Activated T-cell treated with anti-CD3 and anti-CD28 coated beads, Interleukin-2, amount 50 U/mL, for 4 hours (primary cell): ENCODE results near the gene UNC5CL. TPM values are rescaled to one million over a fixed set of nuclear protein-coding genes. Genes with fewer than 3 reads are reported as not detected.
"Not testable (repeated sequence)": the region's sequence is repeated elsewhere in the genome, so short reads cannot be mapped to it uniquely, and the experiment has no call there.

ENCODE experiments used
- ATAC-seq, 2 donors: fragments of 200-7000 bp; cut with Tn5 transposase; one replicate each; pipeline ENCODE4 v1.10.0; 2021
- DNase-seq: peaks from one replicate; pipeline ENCODE4 v3.0.0-alpha.2; 2020
- H3K27me3 Mint-ChIP-seq: one replicate; pipeline ENCODE4 v1.8.0; 2021; ENCODE audit warnings: low read depth, mixed read lengths
- H3K36me3 Mint-ChIP-seq: one replicate; pipeline ENCODE4 v1.8.0; 2022; ENCODE audit warnings: mixed read lengths; ENCODE audit not compliant: insufficient read depth
- H3K4me1 Mint-ChIP-seq: one replicate; pipeline ENCODE4 v1.8.0; 2021; ENCODE audit warnings: low read depth, mixed read lengths
- H3K4me3 Mint-ChIP-seq: one replicate; pipeline ENCODE4 v1.8.0; 2021; ENCODE audit warnings: mild to moderate bottlenecking, moderate library complexity, mixed read lengths
- H3K9me3 Mint-ChIP-seq: one replicate; pipeline ENCODE4 v1.8.0; 2021; ENCODE audit warnings: mixed read lengths
- total RNA-seq, 3 donors: library from RNA; stranded (reverse); gene quantifications; one replicate each; pipeline ENCODE4 v1.2.1, GENCODE V29; 2021

The UNC5CL gene
- total RNA-seq, 3 donors from 2014 or later, result 1.0 to 1.4 (median 1.4) TPM

DNA sequence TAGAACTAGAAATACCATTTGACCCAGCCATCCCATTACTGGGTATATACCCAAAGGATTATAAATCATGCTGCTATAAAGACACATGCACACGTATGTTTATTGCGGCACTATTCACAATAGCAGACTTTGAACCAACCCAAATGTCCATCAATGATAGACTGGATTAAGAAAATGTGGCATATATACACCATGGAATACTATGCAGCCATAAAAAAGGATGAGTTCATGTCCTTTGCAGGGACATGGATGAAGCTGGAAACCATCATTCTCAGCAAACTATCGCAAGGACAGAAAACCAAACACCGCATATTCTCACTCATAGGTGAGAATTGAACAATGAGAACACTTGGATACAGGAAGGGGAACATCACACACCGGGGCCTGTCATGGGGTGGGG is 23.2 kb downstream of the UNC5CL start:
- ATAC-seq, H3K36me3 Mint-ChIP-seq, DNase-seq, H3K4me1 Mint-ChIP-seq, H3K9me3 Mint-ChIP-seq, H3K27me3 Mint-ChIP-seq, H3K4me3 Mint-ChIP-seq: not testable (repeated sequence)

DNA sequence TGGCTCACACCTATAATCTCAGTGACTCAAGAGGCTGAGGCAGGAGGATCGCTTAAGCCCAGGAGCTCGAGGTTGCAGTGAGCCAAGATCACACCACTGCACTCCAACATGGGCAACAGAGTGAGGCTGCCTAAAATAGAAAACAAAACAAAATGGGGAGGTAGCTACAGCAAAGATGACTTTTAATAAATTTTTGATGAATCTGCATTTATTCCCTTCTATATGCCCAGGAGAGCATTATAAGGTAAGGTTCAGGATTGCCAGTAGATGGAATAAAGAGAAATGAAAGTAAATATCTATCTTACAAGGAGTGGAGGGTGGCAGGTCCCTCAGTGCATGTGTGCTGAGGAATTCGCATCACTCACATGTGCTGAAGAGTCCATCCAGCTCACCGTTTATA is 24.2 kb downstream of the UNC5CL start:
- Mint-ChIP-seq H3K36me3 (no peaks in the 10 kb centered on the region), H3K9me3 (no peaks in the 10 kb centered on the region), H3K4me3 (no peak overlapping the region), H3K4me1 (no peaks in the 10 kb centered on the region), H3K27me3 (peaks cover 5% of the 10 kb centered on the region)
- no peak for ATAC-seq
- DNase-seq, result no peak

GRCh38 chr6:41013466-41014153 is 25.4 kb downstream of the UNC5CL start:
- H3K9me3 Mint-ChIP-seq, result no peaks in the 10 kb centered on the region
- no peak overlapping the region for H3K4me3 Mint-ChIP-seq
- H3K36me3 Mint-ChIP-seq, result no peaks in the 10 kb centered on the region
- DNase-seq, result no peak
- no peaks in the 10 kb centered on the region for H3K4me1 Mint-ChIP-seq
- H3K27me3 Mint-ChIP-seq, result peaks cover 5% of the 10 kb centered on the region
- no peak for ATAC-seq

DNA sequence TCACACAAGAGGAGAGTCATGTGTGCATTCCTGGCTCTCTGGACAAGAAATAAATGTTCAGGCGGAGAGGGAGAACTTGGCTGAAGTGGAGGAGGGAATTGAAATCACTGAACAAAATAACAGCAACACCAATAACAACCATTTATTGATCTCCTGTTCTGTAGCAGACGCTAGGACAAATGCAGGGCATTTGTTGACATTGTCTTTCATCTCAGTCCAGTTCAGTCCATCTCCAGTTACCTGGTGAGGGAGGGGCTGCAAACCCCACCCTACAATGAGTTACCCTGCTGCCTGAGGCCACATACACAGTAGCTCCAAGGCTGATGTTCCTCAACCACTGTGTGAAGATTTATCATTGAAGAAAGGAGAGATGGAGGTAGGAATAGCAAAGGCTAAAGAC is 27.3 kb downstream of the UNC5CL start:
- ATAC-seq (no peak), DNase-seq (no peak)
- H3K27me3 Mint-ChIP-seq, result peaks cover 5% of the 10 kb centered on the region
- no peaks in the 10 kb centered on the region for H3K4me1 Mint-ChIP-seq
- H3K4me3 Mint-ChIP-seq, result no peak overlapping the region
- no peaks in the 10 kb centered on the region for H3K9me3 Mint-ChIP-seq
- no peaks in the 10 kb centered on the region for H3K36me3 Mint-ChIP-seq

DNA sequence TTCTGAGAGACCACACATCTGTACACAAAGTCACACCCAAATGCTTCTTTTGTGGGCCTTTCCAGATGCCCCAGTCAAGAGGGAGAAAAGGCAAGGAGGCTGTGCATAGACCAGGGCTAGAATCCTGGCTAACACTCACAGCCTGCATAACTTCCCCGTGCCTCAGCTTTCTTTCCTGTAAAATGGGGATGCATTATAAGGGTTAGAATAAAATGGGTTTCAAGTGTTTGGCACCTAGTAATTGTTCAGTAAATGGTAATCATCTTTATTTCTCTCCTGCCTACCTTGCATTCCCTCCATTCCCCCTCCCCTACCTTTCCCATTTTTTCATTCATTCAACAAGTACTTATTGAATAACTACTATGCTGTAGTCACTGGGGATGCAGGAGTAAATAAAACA is 29.4 kb downstream of the UNC5CL start:
- no peaks in the 10 kb centered on the region for H3K4me1 Mint-ChIP-seq
- DNase-seq (no peak), ATAC-seq (no peak)
- H3K36me3 Mint-ChIP-seq, result no peaks in the 10 kb centered on the region
- no peak overlapping the region for H3K4me3 Mint-ChIP-seq
- H3K9me3 Mint-ChIP-seq, result no peaks in the 10 kb centered on the region
- H3K27me3 Mint-ChIP-seq, result peaks cover 9% of the 10 kb centered on the region

GRCh38 chr6:41008011-41008410 is 31.0 kb downstream of the UNC5CL start:
- ATAC-seq (no peak), DNase-seq (no peak)
- Mint-ChIP-seq H3K4me1 (no peaks in the 10 kb centered on the region), H3K4me3 (no peak overlapping the region), H3K9me3 (no peaks in the 10 kb centered on the region), H3K36me3 (no peaks in the 10 kb centered on the region), H3K27me3 (peaks cover 20% of the 10 kb centered on the region)

DNA sequence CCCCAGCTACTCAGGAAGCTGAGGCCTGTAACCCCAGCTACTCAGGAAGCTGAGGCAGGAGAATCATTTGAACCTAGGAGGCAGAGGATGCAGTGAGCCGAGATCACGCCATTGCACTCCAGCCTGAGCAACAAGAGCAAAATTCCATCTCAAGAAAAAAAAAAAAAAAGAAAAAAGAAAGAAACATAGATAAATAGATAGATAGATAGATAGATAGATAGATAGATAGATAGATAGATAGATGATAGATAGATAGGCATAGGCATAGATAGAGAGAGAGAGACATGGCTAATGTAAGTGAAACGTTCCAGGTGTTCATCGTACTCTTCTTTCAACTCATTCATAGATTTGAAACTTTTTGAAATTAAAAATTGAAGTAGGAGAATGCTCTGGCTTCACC is 32.0 kb downstream of the UNC5CL start:
- not testable (repeated sequence) for H3K4me3 Mint-ChIP-seq, ATAC-seq, H3K36me3 Mint-ChIP-seq, DNase-seq, H3K4me1 Mint-ChIP-seq, H3K9me3 Mint-ChIP-seq
- peaks cover 21% of the 10 kb centered on the region for H3K27me3 Mint-ChIP-seq

DNA sequence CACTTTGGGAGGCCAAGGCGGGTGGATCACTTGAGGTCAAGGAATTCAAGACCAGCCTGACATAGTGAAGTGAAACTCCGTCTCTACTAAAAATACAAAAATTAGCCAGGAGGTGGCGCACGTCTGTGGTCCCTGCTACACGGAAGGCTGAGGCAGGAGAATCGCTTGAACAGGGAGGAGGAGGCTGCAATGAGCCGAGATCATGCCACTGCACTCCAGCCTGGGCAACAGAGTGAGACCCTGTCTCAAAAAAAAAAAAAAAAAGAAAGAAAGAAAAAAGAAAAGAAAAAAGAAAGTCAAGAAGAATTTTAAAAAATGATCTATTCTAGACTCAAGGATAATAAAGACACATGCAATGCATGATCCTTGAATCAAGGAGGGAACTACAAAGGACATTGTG is 32.8 kb downstream of the UNC5CL start:
- ATAC-seq (peak; percentile 54 to 77), DNase-seq (peak; percentile 48)
- not testable (repeated sequence) for H3K4me3 Mint-ChIP-seq, H3K4me1 Mint-ChIP-seq, H3K9me3 Mint-ChIP-seq, H3K36me3 Mint-ChIP-seq
- peaks cover 25% of the 10 kb centered on the region for H3K27me3 Mint-ChIP-seq

GRCh38 chr6:41002168-41002567 is 36.9 kb downstream of the UNC5CL start:
- no peaks in the 10 kb centered on the region for H3K36me3 Mint-ChIP-seq
- ATAC-seq, result no peak
- no peak for DNase-seq
- H3K4me1 Mint-ChIP-seq, result no peaks in the 10 kb centered on the region
- no peaks in the 10 kb centered on the region for H3K9me3 Mint-ChIP-seq
- no peak overlapping the region for H3K4me3 Mint-ChIP-seq
- H3K27me3 Mint-ChIP-seq, result peaks cover 23% of the 10 kb centered on the region

GRCh38 chr6:41000248-41000647 is 38.8 kb downstream of the UNC5CL start:
- Mint-ChIP-seq H3K9me3 (no peaks in the 10 kb centered on the region), H3K36me3 (no peaks in the 10 kb centered on the region), H3K27me3 (peaks cover 31% of the 10 kb centered on the region), H3K4me3 (no peak overlapping the region), H3K4me1 (no peaks in the 10 kb centered on the region)
- ATAC-seq (no peak), DNase-seq (no peak)

DNA sequence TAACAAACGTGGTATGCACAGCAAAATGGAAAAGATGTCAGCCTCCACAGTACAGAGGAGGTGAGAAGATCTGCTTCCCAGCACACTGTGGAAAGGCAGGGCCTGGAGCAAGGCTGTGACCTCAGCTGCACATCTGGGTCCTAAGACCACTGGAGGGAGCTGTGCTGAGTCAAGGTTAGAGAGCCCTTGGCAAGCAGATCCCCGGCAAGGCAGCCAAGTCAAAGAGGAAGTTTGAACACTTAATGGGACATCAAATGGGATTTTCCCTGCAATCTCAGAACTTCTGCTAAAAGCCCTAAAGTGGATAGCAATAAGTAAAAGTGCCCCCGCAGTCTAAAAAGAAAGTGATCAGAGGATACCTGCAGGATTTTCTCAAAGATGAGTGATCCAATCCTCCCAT is 39.5 kb downstream of the UNC5CL start:
- no peak overlapping the region for H3K4me3 Mint-ChIP-seq
- no peaks in the 10 kb centered on the region for H3K36me3 Mint-ChIP-seq
- H3K4me1 Mint-ChIP-seq, result no peaks in the 10 kb centered on the region
- DNase-seq (no peak), ATAC-seq (no peak)
- peaks cover 28% of the 10 kb centered on the region for H3K27me3 Mint-ChIP-seq
- no peaks in the 10 kb centered on the region for H3K9me3 Mint-ChIP-seq

DNA sequence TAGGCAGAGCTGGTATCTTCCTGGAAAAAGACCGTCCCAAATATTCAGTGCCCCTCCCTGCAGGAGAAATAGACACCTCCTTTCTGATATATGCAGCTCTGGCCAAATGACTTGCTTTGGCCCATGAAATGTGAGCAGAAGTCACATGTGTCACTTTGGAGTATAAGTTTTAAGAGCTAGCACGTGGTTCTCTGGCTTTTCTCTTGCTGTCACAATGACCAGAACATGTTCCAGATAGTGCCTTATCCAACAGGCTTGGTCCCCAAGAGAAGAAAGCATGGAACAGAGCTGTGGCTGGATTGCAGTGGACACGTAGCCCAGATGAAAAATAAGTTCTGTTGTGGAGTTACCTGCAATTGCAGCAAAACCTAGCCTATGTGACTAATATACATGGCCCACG is 40.4 kb downstream of the UNC5CL start:
- DNase-seq (no peak), ATAC-seq (no peak)
- H3K9me3 Mint-ChIP-seq, result no peaks in the 10 kb centered on the region
- no peak overlapping the region for H3K4me3 Mint-ChIP-seq
- no peaks in the 10 kb centered on the region for H3K36me3 Mint-ChIP-seq
- H3K4me1 Mint-ChIP-seq, result no peaks in the 10 kb centered on the region
- H3K27me3 Mint-ChIP-seq, result peaks cover 30% of the 10 kb centered on the region

DNA sequence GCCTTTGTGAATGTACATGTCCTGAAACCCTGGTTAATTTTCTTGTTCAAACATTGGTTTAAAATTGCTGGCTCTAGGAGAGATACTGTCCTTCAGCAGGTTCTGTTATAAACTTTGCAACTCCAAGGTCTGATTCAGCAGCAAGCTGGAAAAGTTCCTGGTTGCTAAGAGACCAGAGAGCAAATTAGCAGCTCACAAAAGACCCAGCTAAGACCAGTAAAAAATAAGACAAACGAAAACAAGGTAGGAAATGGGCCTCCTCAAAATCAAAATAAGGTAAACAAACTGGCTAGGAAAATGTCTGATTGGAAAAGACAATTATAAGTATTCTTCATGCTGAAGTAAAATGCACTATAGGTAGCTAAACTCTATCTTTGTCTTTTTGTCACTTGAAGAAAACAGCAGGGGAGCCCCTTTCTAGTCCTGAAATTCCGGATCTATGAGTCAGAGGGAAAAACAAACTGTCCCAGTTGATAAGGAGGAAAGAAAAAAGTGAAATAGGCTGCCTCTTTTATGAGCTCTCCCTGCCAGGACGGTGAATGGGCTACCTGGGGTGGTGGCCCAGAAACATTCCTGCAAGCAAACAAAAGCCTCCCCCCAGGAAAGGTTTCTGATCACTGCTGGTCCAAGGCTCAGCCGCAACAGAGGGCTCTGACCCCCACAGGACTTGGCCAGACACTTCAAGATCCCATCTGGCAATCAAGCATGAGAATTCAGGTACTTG is 41.6 kb downstream of the UNC5CL start:
- H3K4me1 Mint-ChIP-seq, result no peaks in the 10 kb centered on the region
- ATAC-seq (no peak), DNase-seq (no peak)
- H3K36me3 Mint-ChIP-seq, result no peaks in the 10 kb centered on the region
- no peaks in the 10 kb centered on the region for H3K9me3 Mint-ChIP-seq
- H3K4me3 Mint-ChIP-seq, result no peak overlapping the region
- peaks cover 27% of the 10 kb centered on the region for H3K27me3 Mint-ChIP-seq

- no peak for ATAC-seq
- no peaks in the 10 kb centered on the region for H3K4me1 Mint-ChIP-seq
- H3K4me3 Mint-ChIP-seq, result no peak overlapping the region
- no peaks in the 10 kb centered on the region for H3K9me3 Mint-ChIP-seq
- no peaks in the 10 kb centered on the region for H3K36me3 Mint-ChIP-seq
- H3K27me3 Mint-ChIP-seq, result peaks cover 27% of the 10 kb centered on the region
- no peak for DNase-seq
Observed at GRCh38 chr6:40996591-40997233, 42.3 kb downstream of the UNC5CL start.

- peaks cover 32% of the 10 kb centered on the region for H3K27me3 Mint-ChIP-seq
- no peaks in the 10 kb centered on the region for H3K4me1 Mint-ChIP-seq
- ATAC-seq, result no peak
- H3K9me3 Mint-ChIP-seq, result no peaks in the 10 kb centered on the region
- H3K36me3 Mint-ChIP-seq, result no peaks in the 10 kb centered on the region
- no peak overlapping the region for H3K4me3 Mint-ChIP-seq
- no peak for DNase-seq
Observed at GRCh38 chr6:40992746-40993145, 46.3 kb downstream of the UNC5CL start.
